ENCODE measurements around the gene ZFP36L2.

GRCh38 chr2:43238813-43239212 is 12.4 kb upstream of the ZFP36L2 start:
- TF ChIP-seq CTCF (IDR thresholded peaks at IDR 0.05) (no peak), POLR2A (IDR thresholded peaks at IDR 0.05) (no peak)

All from prostate gland (tissue), 2 donors.